BE2C (cell line): ENCODE measurements around the gene EXOC4.

ENCODE experiments used
- DNase-seq: peaks from one replicate; pipeline ENCODE4 v3.0.0-alpha.2; 2020
- H3K27me3 ChIP-seq: fragments of 250-450 bp; sonication (Bioruptor Pico); 2 replicates; pipeline ENCODE4 v1.5.1; 2020; ENCODE audit warnings: mild to moderate bottlenecking
- H3K36me3 ChIP-seq: fragments of 250-450 bp; sonication (Bioruptor Pico); 2 replicates; pipeline ENCODE4 v1.5.1; 2020; ENCODE audit warnings: mild to moderate bottlenecking
- H3K4me1 ChIP-seq: fragments of 250-450 bp; sonication (Bioruptor Pico); 2 replicates; pipeline ENCODE4 v1.5.1; 2020
- H3K4me3 ChIP-seq: 2 replicates; pipeline ENCODE4 v1.5.1; 2011; ENCODE audit warnings: low read depth, low read length
- H3K9me3 ChIP-seq: fragments of 250-450 bp; sonication (Bioruptor Pico); 2 replicates; pipeline ENCODE4 v1.5.1; 2020
- TF ChIP-seq, protein P1 (sequence below): IDR thresholded peaks from 2 replicates; pipeline ENCODE4 v1.5.1; 2012; ENCODE audit warnings: mild to moderate bottlenecking, low read depth, low read length

The EXOC4 gene

DNA sequence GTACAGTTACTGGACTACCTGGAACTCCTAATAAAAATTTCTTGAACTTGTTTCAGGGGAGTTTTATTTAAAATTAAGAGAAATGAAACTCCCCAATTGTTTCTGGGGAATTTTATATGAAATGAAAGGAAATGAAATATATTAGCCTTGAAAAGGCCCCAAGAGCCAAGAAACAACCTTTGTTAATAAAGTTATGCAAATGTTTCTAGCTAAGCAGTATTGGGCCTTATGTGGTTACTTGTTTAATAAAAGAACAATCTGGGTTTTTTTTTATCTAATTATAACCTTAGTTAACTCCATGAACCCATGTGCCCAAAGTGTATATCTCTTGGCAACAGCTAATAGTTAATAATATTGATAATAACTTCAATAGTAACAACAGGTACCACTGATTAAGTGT lies 222.8 kb downstream of the EXOC4 start:
- peaks cover 14% of the 10 kb centered on the region; the same call in 1 of the 2 replicates for H3K4me1 ChIP-seq

DNA sequence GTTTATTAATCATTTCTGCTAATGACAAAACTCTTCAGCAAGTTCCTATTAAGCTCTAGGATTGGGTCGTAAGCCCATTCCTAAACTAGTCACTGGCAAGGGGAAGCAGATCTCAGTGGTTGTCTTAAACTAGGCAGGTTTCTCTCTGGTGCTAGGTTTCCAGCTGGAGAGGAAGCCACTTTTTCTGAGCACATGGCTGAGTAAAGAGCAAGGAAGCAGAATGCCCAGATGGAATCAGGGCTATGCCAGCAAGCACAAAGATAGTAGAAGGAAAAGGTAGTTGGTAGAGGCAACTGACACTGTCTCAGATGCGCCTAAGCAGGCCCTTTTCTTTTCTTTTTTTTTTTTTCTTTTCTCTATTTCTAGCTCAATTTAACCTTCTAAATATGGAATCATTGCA lies 224.9 kb downstream of the EXOC4 start:
- Histone ChIP-seq H3K4me1 (peaks cover 14% of the 10 kb centered on the region; the same call in 1 of the 2 replicates), H3K9me3 (no peaks in the 10 kb centered on the region), H3K27me3 (no peaks in the 10 kb centered on the region), H3K36me3 (no peaks in the 10 kb centered on the region), H3K4me3 (no peak overlapping the region)
- TF ChIP-seq, protein P1, sequence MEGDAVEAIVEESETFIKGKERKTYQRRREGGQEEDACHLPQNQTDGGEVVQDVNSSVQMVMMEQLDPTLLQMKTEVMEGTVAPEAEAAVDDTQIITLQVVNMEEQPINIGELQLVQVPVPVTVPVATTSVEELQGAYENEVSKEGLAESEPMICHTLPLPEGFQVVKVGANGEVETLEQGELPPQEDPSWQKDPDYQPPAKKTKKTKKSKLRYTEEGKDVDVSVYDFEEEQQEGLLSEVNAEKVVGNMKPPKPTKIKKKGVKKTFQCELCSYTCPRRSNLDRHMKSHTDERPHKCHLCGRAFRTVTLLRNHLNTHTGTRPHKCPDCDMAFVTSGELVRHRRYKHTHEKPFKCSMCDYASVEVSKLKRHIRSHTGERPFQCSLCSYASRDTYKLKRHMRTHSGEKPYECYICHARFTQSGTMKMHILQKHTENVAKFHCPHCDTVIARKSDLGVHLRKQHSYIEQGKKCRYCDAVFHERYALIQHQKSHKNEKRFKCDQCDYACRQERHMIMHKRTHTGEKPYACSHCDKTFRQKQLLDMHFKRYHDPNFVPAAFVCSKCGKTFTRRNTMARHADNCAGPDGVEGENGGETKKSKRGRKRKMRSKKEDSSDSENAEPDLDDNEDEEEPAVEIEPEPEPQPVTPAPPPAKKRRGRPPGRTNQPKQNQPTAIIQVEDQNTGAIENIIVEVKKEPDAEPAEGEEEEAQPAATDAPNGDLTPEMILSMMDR, result no peak
- no peak for DNase-seq

More for the DNA sequence above, 222.8 kb downstream of the EXOC4 start:
- TF ChIP-seq, protein P1, result no peak
- Histone ChIP-seq H3K4me3 (no peak overlapping the region), H3K27me3 (no peaks in the 10 kb centered on the region), H3K9me3 (no peaks in the 10 kb centered on the region; the same call in 1 of the 2 replicates), H3K36me3 (no peaks in the 10 kb centered on the region)
- no peak for DNase-seq

DNA sequence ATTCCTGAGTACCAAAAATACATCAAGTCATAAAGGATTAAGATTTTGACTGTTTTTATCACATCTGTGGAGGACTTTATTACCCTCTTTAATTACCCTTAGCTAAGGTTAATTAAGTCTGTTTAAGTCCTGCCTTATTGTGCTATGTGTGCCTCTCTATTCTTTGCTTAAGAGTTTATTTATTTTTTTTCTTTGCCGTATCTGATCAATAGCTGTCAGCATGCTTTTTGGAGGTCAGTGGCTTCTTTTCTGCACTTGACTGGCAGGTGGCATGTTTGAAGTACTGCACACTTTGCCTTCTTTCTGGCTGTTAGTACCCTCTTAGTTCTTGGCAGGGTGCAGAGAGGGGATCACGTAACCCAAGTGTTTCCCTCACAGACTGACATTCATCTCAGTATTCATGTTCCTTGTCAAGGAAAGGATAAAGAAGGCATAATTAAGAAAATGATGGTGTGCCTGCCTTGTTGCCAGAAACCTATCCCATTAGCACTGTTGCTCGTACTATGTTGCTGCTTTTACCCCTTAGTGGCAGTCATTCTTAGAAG lies 225.8 kb downstream of the EXOC4 start:
- Histone ChIP-seq H3K9me3 (no peaks in the 10 kb centered on the region), H3K36me3 (no peaks in the 10 kb centered on the region), H3K4me3 (no peak overlapping the region), H3K4me1 (peaks cover 14% of the 10 kb centered on the region; the same call in 1 of the 2 replicates), H3K27me3 (no peaks in the 10 kb centered on the region)
- DNase-seq, result no peak
- TF ChIP-seq, protein P1, result no peak

DNA sequence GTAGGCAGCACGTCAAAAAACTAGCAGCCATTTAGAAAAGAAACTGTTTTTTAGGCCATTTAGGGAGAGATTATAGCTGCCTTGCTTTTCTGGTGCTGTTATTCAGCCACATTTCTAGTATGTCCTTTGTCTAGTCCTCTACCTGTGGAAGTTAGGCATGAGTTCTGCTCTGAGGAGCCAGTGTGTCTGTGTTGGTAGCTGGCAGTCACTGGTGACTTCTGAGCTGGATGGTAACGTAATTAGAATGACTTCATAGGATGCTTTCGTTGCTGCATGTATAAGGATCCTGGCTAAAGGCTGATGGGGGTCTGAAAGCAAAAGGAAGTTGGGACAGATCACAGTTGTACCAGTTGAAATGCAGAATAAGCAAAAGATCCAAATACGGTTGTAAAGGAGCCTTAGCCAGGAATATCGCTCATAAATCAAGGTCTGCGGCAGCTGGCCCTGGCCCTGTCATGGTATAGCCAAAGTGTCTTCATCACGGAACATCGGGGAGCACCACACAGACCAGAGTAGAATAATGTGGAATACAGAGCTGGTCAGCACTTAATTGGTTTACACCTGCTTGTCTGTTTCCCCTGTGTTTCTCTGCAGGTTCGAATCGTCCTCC lies 226.7 kb downstream of the EXOC4 start:
- TF ChIP-seq, protein P1, result no peak
- Histone ChIP-seq H3K9me3 (no peaks in the 10 kb centered on the region), H3K36me3 (no peaks in the 10 kb centered on the region), H3K4me3 (no peak overlapping the region), H3K27me3 (no peaks in the 10 kb centered on the region), H3K4me1 (peaks cover 14% of the 10 kb centered on the region; the same call in 1 of the 2 replicates)
- DNase-seq, result peak; percentile 13

DNA sequence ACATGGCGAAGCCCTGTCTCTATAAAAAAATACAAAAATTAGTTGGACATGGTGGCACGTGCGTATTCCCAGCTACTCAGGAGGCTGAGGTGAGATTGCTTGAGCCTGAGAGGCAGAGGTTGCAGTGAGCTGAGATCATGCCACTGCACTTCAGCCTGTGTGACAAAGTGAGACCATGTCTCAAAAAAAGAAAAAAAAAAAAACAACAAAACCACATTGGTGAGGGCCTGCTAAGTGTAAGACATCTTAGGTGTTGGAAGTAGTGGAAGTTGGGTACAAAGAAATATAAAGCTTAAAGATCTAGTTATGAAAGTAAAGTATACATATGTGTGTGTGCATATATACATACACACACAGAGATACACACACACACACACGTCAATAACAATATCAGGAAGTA lies 228.0 kb downstream of the EXOC4 start:
- Histone ChIP-seq H3K4me3 (no peak overlapping the region), H3K27me3 (no peaks in the 10 kb centered on the region), H3K4me1 (peaks cover 14% of the 10 kb centered on the region; the same call in 1 of the 2 replicates), H3K9me3 (no peaks in the 10 kb centered on the region), H3K36me3 (no peaks in the 10 kb centered on the region)
- TF ChIP-seq, protein P1, result no peak
- no peak for DNase-seq

DNA sequence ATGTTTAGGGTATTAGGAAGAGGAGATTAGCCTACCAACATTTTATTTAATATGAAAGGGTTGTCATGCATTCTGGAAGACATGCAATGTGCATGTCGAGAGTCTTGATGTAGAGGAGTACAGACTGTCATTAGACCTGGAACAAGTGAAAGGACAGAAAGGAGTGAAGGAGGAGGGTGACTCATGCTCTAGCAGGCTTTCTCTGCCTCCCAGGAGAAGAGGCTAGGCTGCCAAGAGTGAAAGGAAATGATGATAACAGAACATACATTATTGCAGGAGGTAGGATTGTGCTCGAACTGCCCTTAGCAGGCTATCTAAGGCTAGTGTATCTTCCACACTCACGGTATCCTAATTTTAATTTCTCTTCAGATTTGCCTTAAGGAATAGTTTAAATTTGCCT lies 228.8 kb downstream of the EXOC4 start:
- no peaks in the 10 kb centered on the region for H3K27me3 ChIP-seq
- no peak overlapping the region for H3K4me3 ChIP-seq
- TF ChIP-seq, protein P1, result no peak
- no peaks in the 10 kb centered on the region for H3K36me3 ChIP-seq
- H3K9me3 ChIP-seq, result no peaks in the 10 kb centered on the region
- peak; percentile 39 for DNase-seq
- H3K4me1 ChIP-seq, result peaks cover 14% of the 10 kb centered on the region; the same call in 1 of the 2 replicates
